GM19351 (cell line): ENCODE data around the gene NKD1.
A peak's percentile ranks its signal among the peaks of the same experiment; 100 is the strongest.

ENCODE experiments used
- ATAC-seq: cut with Tn5 transposase; IDR thresholded peaks from one replicate; pipeline ENCODE4 v1.9.1; 2021; ENCODE audit warnings: mild to moderate bottlenecking, moderate library complexity; ENCODE audit not compliant: unreplicated experiment

Gene NKD1

DNA sequence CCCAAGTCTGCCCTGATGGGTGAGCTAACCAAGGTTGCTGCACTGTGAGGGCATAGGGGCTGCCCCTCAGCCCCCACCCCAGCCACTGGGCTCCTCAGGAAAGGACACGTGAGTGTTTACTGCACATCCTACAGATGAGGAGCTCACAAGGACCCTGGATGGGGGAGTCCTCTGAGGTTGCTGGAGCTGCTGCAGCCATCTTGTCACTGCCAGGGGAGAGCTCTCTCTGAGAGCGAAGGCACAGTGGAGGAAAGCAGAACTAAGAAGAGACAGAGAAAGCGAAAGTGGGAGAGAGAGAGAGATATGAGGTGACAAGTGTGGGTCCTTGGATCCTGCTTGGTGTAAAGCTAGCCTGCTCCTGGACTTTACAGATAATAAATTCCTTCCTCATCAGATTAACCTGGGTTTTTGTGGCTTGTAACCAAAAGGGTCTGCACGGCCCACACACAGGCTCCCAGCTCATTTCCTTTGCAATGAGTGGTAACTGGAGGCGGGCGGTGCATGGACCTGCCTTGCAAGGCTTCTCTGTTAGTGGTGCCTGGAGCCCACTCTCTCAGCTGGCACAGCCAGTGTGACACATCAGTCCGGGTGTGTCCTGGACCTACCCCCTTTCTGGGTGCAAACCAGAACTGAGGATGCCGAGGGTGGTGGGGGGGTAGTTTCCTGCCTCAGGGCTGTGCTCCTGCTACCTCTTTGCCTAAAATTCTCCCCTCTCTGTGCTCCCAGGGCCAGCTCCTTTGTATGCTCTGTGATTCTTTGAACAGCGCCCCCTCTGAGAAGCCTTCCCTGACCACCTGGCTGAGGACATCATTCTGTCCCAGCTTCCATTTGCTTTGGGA lies 118.7 kb downstream of the NKD1 start:
- ATAC-seq = peak; percentile 90

- ATAC-seq = no peak
Measured at GRCh38 chr16:50667497-50668367, 119.5 kb downstream of the NKD1 start.

DNA sequence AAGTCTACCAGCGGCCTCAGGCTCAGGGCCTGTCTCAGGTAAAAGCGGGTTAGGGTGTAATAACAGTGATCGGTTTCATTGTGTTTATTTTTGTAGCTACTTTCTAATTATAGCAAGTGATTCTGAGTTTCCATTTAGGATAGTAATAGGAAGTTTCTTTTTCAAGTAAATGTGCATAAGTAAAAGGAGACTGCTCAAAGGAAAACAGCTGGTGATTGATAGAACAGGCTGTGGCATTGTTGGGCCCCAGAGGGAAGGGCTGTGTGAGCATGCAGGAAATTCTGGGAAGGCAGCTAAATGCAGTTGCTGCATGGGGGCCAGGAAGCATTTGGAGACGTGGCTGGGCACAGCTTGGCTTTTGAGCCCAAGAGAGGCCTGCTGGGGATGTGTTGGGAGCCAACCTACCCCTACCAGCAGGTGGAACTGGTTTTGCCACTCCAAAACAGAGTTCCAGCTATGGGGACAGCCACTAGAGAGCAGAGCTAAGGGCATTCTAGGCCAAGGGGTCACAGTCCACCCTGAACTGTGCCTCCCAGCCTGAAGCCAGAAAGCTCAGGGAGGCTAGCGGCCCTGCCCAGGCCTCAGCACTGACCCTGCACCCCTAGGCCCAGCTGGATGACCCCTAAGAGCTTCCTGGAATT lies 120.3 kb downstream of the NKD1 start:
- ATAC-seq = no peak

- ATAC-seq = no peak
Measured at GRCh38 chr16:50669741-50670140, 121.5 kb downstream of the NKD1 start.

DNA sequence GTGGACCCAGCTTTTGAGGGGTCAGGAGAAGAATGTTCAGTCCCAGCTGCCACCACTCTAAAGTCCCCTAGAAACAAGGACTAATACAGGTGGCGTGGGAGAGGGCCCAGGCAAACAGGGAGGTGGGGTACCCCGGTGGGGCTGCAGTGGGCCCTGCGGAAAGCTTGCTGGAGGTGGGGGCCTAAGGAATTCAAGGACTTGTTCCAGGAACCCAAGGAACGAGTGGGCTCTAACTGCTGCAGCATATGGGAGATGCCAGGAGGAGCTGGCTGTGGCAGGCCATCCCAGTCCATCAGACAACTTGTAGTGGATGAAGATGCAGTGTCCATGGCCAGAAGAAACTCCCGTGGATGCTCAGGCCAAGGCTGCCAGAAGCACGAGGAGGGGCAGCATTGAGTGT lies 122.3 kb downstream of the NKD1 start:
- no peak for ATAC-seq

- ATAC-seq = no peak
Measured at GRCh38 chr16:50671644-50672260, 123.6 kb downstream of the NKD1 start.

DNA sequence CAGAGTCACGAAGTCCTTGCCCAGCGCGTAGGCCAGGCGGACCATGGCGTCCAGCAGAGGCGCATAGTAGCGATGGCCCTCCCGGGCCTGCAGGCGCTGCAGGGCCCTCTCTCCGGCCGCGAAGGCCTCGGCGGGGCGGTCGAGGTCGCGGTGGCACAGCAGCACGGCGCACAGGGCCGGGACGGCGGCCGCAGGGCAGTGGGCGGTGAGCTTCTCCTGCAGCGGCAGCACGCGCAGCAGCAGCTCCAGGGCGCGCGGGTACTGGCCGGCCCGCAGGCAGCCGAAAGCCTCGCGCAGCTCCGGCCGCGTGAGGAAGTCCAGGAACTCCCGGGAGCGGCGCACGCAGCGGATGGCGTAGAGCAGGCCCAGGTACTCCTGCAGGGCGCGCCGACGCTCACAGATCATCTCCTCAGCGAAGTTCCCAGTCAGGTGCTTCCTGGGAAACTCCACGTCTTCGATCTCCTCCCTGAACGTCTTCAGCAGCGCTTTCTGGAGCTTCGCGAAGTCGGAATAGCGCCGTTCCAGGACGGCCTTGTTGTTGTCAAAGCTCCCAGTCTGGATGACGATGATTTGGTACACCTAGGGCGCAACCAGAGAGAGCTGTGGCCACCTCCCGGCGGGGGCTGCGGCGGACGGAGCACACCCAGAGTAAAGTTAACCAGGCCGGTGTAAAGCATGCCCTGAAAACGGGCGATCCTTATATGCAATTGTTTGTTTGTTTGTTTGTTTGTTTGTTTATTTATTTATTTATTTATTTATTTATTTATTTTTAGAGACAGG lies 125.5 kb downstream of the NKD1 start:
- no peak for ATAC-seq

- no peak for ATAC-seq
Measured at GRCh38 chr16:50674831-50675230, 126.6 kb downstream of the NKD1 start.

- ATAC-seq = no peak
Measured at GRCh38 chr16:50675686-50676610, 127.8 kb downstream of the NKD1 start.

DNA sequence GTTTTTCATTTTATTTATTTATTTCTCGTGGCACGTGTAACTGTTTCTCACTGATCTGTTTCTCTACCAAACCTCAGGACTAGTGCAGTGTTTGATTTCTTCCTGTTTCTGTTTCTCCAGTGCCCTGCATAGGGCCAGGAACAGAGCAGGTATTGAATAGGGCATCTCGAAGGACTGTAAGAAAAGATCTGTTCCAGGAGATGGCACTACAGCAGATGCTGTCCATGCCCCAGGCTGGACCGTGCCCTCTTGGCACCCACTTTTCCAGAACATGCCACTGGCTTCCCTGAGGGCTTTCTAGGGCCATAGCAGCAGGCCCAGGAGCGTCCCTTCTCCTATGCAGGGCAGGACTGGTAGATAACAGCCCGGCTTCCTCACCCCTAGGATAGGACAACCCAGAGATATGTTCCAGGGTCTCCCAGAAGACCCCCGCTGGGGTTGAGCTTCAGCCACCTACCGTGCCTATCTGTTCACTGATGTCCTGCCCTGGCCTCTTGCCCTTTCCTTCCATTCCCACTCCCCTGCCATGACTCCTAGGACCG lies 128.6 kb downstream of the NKD1 start:
- no peak for ATAC-seq

DNA sequence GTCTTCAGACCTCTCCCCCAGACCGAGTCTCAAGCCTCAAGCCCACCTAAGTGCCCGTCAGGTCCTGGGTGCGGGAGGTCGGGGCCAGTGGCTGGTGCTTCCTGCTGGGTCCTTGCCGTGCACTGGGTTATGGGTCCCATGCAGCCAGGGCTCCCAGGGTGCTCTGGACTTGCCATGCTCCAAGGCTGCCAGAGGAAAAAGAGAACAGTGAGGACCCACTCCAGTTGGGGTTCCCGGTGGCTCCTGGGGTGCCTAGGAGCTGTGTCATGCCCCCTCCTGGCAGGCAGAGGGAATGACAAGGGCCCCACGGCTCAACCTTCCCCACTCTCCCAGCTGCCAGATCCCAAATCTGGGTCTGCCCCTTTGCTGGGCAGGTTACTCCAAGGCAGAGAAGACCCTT lies 129.2 kb downstream of the NKD1 start:
- no peak for ATAC-seq

- ATAC-seq = no peak
Measured at GRCh38 chr16:50678531-50678930, 130.3 kb downstream of the NKD1 start.

GRCh38 chr16:50679266-50679665 lies 131.1 kb downstream of the NKD1 start:
- ATAC-seq = no peak

GRCh38 chr16:50679676-50680555 lies 131.7 kb downstream of the NKD1 start:
- ATAC-seq = no peak

DNA sequence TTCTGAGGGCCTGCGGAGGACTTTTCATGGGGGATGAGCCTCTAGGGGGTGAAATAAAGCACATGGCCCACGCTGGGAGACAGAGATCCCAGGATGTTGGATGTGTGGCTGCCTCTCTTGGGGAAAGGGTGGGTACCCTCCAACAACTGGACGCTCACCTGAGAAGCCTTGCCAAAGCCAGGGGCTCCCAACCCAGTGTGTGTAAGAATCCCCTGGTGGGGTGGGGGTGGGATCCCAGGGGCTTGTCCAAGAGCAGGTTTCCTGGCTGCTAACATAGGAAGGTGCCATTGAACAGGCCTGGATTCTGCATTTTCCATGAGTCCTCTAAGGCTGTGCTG lies 132.3 kb downstream of the NKD1 start:
- no peak for ATAC-seq

- peak; percentile 39 for ATAC-seq
Measured at GRCh38 chr16:50681021-50681885, 133.1 kb downstream of the NKD1 start, which contains the start of gene SNX20. TSS of gene SNX20 (minus strand) at chr16:50681312. CDS start at chr16:50677526, 3,786 bp downstream.
